GM19395 (cell line): ENCODE data around the gene CLEC9A.

ENCODE experiments used
- ATAC-seq: cut with Tn5 transposase; IDR thresholded peaks from one replicate; pipeline ENCODE4 v1.9.1; 2021; ENCODE audit warnings: mild to moderate bottlenecking, moderate library complexity; ENCODE audit not compliant: unreplicated experiment

Gene CLEC9A

GRCh38 chr12:10102322-10102721 lies 71.8 kb downstream of the CLEC9A start:
- no peak for ATAC-seq

GRCh38 chr12:10110256-10110844 lies 79.9 kb downstream of the CLEC9A start:
- ATAC-seq = no peak

GRCh38 chr12:10111451-10111850 lies 81.0 kb downstream of the CLEC9A start:
- no peak for ATAC-seq

DNA sequence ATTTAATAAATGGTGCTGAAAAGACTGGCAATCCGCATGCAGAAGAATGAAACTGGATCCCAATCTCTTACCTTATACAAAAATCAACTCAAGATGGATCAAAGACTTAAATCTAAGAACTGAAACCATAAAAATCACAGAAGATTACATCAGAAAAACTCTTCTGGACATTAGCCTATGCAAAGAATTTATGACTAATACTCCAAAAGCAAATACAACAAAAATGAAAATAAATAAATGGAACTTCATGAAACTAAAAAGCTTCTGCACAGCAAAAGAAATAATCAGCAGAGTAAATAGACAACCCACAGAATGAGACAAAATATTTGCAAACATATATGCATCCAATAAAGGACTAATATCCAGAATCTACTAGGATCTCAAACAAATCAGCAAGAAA lies 82.6 kb downstream of the CLEC9A start:
- no peak for ATAC-seq

- ATAC-seq = no peak
These were observed 83.4 kb downstream of the CLEC9A start for GRCh38 chr12:10113920-10114319.

GRCh38 chr12:10115311-10115710 lies 84.8 kb downstream of the CLEC9A start:
- no peak for ATAC-seq
